Kidney epithelial cell (primary cell): ENCODE data around the gene POLR1C. TPM values are rescaled to one million over a fixed set of nuclear protein-coding genes. Genes with fewer than 3 reads are reported as not detected.
A peak's percentile ranks its signal among the peaks of the same experiment; 100 is the strongest.

Experiments
- DNase-seq: peaks from one replicate; pipeline ENCODE4 v3.0.0-alpha.2; 2010; ENCODE audit warnings: low read depth
- H3K27me3 ChIP-seq: 2 replicates; pipeline ENCODE4 v1.6.0; 2011; ENCODE audit warnings: low read length; ENCODE audit not compliant: control insufficient read depth, insufficient read depth
- H3K36me3 ChIP-seq: 2 replicates; pipeline ENCODE4 v1.5.1; 2011; ENCODE audit warnings: low read length; ENCODE audit not compliant: control insufficient read depth, insufficient read depth
- H3K4me3 ChIP-seq: 2 replicates; pipeline ENCODE4 v1.5.1; 2011; ENCODE audit warnings: low read depth, mild to moderate bottlenecking, control low read depth, low read length
- CTCF ChIP-seq: IDR thresholded peaks from 2 replicates; pipeline ENCODE4 v1.5.1; 2011; ENCODE audit warnings: mild to moderate bottlenecking, moderate library complexity, low read length, control low read depth, inconsistent platforms; ENCODE audit not compliant: insufficient read depth, poor library complexity, severe bottlenecking
- total RNA-seq: library from RNA; depleted of rRNA; stranded (reverse); fragments of >200 nt; gene quantifications from 2 replicates; pipeline ENCODE4 v1.2.3, GENCODE V29; 2015

The POLR1C gene
- total RNA-seq, 1 donor from 2014 or later: 46.8 TPM

- no peaks in the 10 kb centered on the region for H3K27me3 ChIP-seq
- no peaks in the 10 kb centered on the region for H3K36me3 ChIP-seq
- H3K4me3 ChIP-seq: no peak overlapping the region
- TF ChIP-seq CTCF: no peak
- DNase-seq: no peak
These were observed 45.5 kb upstream of the POLR1C start for GRCh38 chr6:43471399-43471798.

- Histone ChIP-seq H3K27me3 (no peaks in the 10 kb centered on the region), H3K36me3 (no peaks in the 10 kb centered on the region), H3K4me3 (no peak overlapping the region)
- DNase-seq: no peak
- no peak for TF ChIP-seq CTCF
These were observed 44.4 kb upstream of the POLR1C start for GRCh38 chr6:43472515-43472914.

GRCh38 chr6:43475516-43475915 is 41.4 kb upstream of the POLR1C start:
- Histone ChIP-seq H3K36me3 (no peaks in the 10 kb centered on the region), H3K27me3 (no peaks in the 10 kb centered on the region), H3K4me3 (no peak overlapping the region)
- no peak for DNase-seq
- no peak for TF ChIP-seq CTCF

GRCh38 chr6:43476746-43477145 is 40.1 kb upstream of the POLR1C start:
- DNase-seq: no peak
- Histone ChIP-seq H3K36me3 (no peaks in the 10 kb centered on the region), H3K4me3 (peak overlapping the region; percentile 72), H3K27me3 (no peaks in the 10 kb centered on the region)
- no peak for TF ChIP-seq CTCF

- H3K36me3 ChIP-seq: no peaks in the 10 kb centered on the region
- H3K4me3 ChIP-seq: peak within 1 kb of the TSS; percentile 72
- TF ChIP-seq CTCF: no peak
- DNase-seq: peak; percentile 51
- H3K27me3 ChIP-seq: no peaks in the 10 kb centered on the region
These were observed 39.5 kb upstream of the POLR1C start, which contains the start of gene TJAP1 for GRCh38 chr6:43477235-43478007. TSS of gene TJAP1 (plus strand) at chr6:43477570. CDS start at chr6:43499002, 21,432 bp downstream.

- no peaks in the 10 kb centered on the region for H3K36me3 ChIP-seq
- peak overlapping the region; percentile 72 for H3K4me3 ChIP-seq
- no peaks in the 10 kb centered on the region for H3K27me3 ChIP-seq
- no peak for TF ChIP-seq CTCF
- no peak for DNase-seq
These were observed 38.9 kb upstream of the POLR1C start for GRCh38 chr6:43478008-43478372.
